NCI-H2196 (cell line): ENCODE data around the gene ZFAND6.
A peak's percentile ranks its signal among the peaks of the same experiment; 100 is the strongest.

ENCODE experiments used
- DNase-seq: peaks from one replicate; lab custom pipeline; 2025; ENCODE audit not compliant: unreplicated experiment; lab: John Stamatoyannopoulos, UW

ZFAND6 gene

DNA sequence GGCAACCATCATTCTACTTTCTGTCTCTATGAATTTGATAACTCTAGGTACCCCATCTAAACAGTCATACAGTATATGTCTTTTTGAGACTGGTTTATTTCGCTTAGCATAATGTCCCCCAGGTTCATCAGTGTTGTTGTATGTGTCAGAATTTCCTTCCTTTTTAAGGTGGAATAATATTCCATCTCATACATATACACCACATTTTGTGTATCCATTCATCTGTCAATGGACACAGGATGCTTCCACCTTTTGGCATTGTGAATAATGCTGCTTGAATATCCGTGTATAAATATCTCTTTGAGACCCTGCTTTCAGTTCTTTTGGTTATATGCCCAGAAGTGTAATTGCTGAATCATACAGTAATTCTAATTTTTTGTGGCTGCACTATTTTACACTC, 10.4 kb upstream of the ZFAND6 start:
- no peak for DNase-seq

GRCh38 chr15:80052597-80053304, 6.7 kb upstream of the ZFAND6 start:
- DNase-seq, result no peak

DNA sequence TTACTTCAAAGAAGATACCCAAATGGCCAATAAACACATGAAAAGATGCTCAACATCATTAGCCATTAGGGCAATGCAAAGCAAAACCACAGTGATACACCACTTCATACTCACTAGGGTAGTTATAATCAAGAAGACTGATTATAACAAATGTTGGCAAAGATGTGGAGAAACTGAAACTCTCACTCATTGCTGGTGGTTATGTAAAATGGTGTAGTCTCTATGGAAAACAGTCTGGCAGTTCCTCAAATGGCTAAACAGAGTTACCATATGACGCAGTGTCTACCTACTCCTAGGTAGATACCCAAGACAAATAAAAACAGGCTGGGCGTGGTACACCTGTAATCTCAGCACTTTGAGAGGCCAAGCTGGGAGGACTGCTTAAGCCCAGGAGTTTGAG, 3.5 kb upstream of the ZFAND6 start:
- no peak for DNase-seq

DNA sequence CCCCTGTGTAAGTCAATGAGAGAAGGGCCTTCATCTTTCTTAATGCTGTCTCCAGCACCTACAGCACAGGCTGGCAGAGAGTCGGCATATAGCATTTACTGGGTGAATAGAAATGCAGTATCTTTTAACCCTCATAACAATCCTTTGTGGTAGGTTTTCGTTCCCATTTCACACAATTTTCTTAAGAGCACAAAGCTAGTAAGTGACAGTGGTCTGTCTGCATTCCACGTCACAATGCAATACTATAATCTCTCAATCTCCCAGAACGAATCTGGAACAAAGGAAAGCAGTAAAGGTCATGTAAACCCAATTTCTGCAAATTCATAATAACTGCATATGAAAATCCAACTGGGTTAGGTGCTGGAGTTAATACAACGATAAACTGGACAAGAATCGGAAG, 1.4 kb upstream of the ZFAND6 start:
- DNase-seq, result no peak

DNA sequence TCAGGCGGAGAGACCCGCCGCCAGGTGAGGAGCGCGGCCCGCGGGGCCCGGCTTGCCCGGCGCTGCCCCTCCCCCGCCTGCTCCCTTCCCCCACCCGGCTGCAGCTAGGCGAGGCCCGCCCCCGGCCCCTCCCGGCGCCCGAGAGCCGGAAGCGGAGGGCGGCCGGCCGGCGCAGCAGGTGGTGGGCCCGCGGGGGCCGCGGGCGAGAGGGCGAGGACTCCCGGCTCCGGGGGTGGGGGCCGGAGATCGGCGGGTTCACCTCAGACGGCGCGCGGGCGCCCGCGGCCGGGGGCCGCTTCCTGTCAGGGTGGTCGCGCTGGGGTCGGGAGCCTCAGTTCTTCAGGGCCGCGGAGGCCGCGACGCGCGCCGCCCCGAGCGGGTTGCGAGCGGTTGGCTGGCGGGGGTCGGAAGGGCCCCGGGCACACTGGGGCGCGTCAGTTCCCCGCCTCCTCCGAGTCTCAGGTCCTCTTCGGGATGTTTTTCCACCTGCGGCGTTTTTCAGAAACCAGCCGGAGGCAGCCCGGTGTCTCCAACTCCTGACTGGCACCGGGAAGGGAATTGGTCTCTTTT, 395 bp downstream of the ZFAND6 start:
- peak; percentile 62 for DNase-seq

GRCh38 chr15:80060356-80061006, 1.0 kb downstream of the ZFAND6 start:
- DNase-seq, result no peak

DNA sequence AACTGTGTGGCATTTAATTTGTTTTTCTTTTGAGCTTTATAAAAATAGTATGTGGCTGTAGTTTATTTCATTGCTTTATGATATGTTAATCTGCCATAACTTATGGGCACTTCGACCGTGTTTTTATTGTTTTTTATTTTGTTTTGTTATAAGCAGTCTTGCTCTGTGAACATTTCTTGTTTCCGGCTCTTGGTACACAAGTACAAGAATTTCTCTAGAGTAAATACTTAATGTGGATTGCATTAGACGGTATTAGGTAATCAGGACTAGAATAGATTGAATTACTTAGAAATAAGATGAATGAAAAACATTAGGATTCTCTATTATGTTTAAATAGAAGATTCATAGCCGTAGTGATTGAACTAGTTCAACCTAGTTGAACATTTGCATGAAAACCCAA, 2.1 kb downstream of the ZFAND6 start:
- DNase-seq, result no peak

- no peak for DNase-seq
Measured at GRCh38 chr15:80066912-80067311, 7.4 kb downstream of the ZFAND6 start.

GRCh38 chr15:80068578-80068977, 9.1 kb downstream of the ZFAND6 start:
- no peak for DNase-seq

GRCh38 chr15:80070840-80071239, 11.4 kb downstream of the ZFAND6 start:
- no peak for DNase-seq

GRCh38 chr15:80071652-80072051, 12.2 kb downstream of the ZFAND6 start:
- no peak for DNase-seq

DNA sequence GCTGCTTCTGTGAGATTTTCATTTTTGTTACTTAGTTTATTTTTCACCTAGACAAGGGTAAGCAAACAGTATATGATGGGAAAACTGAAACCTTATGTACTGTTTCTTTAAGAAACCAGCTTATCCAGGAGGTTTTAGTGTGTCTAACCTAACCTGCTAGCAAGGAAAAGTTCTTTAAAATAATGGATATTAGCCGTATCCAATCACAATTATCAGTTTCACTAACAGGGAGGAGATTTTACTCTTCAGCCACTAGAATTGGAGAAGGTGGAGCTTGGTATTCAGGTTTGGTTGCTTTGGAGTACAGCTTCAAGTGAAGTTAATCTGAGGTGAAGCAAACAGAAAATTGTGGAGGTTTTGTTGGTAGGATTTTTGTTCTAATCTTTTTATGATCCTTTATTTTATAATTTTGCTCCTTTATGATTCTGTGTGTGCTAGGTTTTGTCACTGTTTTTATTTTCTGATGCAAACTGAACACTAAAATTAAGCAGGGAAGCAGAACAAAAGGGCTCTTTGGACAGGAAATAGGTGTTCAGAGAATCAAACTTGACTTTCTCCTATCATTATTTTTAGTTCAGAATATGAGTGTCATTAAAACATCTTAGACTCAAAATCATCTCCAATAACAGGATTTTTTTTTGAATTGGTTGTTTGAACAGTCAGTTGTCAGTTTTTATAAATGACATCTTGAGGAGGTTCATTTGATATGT, 13.0 kb downstream of the ZFAND6 start:
- peak; percentile 71 for DNase-seq

GRCh38 chr15:80073197-80073596, 13.7 kb downstream of the ZFAND6 start:
- no peak for DNase-seq

GRCh38 chr15:80076321-80077318, 17.1 kb downstream of the ZFAND6 start:
- no peak for DNase-seq

GRCh38 chr15:80081390-80081789, 21.9 kb downstream of the ZFAND6 start:
- DNase-seq, result no peak

GRCh38 chr15:80087104-80087503, 27.6 kb downstream of the ZFAND6 start:
- DNase-seq, result no peak

GRCh38 chr15:80090041-80090440, 30.6 kb downstream of the ZFAND6 start:
- DNase-seq, result no peak

- DNase-seq, result no peak
Measured at GRCh38 chr15:80090879-80091503, 31.5 kb downstream of the ZFAND6 start.

DNA sequence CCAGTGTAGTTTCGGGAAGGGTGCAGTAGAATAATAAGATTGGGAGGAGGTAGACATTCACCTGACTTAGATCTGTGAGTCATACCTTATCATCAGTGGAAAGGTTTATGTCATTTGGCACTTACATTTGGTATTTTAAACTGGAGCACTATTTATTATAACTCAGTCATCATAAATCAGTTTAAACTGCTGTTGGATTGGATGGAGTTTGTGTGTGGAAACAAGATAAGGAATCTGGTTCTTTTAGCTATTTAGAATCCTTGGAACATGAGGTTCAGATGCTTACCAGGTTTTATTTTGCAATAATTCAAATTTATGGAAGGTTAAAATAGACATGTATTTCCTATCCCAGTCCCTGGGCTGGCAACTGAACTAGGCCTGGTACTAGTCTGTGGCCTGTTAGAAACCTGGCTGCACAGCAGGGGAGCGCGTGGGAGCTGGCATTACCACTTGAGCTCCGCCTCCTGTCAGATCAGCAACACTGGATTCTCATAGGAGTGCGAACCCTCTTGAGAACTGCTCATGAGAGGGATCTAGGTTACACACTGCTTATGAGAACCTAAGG, 34.5 kb downstream of the ZFAND6 start:
- no peak for DNase-seq

DNA sequence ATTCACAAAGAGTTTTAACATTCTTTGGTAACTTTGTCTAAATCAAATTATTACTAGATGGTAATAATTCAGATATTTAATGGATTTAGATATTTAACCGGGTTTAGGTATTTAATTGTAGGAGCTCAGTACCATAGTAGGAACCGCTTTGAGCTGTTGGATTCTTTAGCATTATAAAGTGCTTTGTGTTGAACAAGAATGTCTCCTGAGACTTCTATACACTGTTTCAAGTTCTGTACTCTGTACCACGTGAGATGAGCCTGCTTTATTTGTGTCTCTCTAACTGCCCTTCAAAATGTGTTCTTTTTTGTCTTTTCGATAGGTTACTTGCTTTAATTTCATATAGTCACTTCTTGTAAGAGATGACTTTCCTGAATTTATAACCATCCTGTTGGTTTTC, 36.0 kb downstream of the ZFAND6 start:
- DNase-seq, result no peak
